Prostate gland (tissue), 2 donors: Measurements from ENCODE around the gene GRK4.

Experiments
- POLR2AphosphoS5 ChIP-seq: sonication (generic); formaldehyde crosslinking; IDR thresholded peaks from one replicate; pipeline ENCODE4 v1.6.1; 2017; ENCODE audit warnings: antibody characterized with exemption
- TF ChIP-seq, protein P1 (sequence below), 4 experiments: fragments of 200-600 bp in 2 of 4; fragments of 450-650 bp in 2 of 4; sonication (generic) in 2 of 4; IDR thresholded peaks; 1 replicate in 3 of 4; 2 replicates in 1 of 4; pipeline ENCODE4 v1.5.1; 2016 to 2019; ENCODE audit warnings: antibody characterized with exemption in 4 of 4, mild to moderate bottlenecking in 2 of 4, moderate library complexity in 2 of 4

DNA sequence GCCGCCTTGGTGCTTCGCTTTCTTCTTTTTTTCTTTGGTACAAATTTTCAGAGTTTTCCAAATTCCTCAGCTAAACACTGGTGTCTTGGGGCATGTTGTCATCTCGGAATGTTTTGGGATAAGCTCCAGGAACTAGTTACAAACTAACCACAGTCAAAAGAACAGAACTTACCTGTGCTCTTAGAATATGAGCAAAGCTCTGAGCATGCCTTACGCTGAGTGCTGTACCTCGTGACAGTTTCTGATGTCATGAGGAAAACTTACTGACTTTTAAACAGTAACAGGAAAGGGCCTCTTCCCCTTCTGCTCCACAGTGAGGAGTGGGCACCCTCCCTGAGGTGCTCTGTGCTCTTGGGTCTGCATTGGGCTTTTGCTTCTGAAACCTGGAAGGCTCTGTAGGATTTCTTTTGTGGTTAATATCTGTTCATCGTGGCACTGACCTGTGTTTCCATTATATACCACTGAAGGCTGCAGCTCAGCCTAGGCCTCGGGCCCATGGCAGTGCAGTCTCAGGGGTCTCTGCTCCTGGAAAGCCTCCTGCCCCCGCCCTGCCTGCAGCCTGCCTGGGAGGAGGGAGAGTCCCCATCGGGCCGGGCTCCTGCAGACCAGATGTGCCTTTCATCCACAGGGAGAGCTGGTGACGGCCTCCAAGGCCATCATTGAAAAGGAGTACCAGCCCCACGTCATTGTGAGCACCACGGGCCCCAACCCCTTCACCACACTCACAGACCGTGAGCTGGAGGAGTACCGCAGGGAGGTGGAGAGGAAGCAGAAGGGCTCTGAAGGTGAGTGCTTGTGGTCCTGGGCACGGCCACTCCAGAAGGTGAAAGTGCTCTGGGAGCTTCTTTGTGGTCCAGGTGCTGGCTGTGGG lies 48.9 kb upstream of the GRK4 start:
- TF ChIP-seq, protein P1, sequence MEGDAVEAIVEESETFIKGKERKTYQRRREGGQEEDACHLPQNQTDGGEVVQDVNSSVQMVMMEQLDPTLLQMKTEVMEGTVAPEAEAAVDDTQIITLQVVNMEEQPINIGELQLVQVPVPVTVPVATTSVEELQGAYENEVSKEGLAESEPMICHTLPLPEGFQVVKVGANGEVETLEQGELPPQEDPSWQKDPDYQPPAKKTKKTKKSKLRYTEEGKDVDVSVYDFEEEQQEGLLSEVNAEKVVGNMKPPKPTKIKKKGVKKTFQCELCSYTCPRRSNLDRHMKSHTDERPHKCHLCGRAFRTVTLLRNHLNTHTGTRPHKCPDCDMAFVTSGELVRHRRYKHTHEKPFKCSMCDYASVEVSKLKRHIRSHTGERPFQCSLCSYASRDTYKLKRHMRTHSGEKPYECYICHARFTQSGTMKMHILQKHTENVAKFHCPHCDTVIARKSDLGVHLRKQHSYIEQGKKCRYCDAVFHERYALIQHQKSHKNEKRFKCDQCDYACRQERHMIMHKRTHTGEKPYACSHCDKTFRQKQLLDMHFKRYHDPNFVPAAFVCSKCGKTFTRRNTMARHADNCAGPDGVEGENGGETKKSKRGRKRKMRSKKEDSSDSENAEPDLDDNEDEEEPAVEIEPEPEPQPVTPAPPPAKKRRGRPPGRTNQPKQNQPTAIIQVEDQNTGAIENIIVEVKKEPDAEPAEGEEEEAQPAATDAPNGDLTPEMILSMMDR (IDR thresholded peaks at IDR 0.05) = no peak
- TF ChIP-seq POLR2AphosphoS5 = no peak
